CD4-positive, alpha-beta T cell (primary cell): ENCODE data around the gene FMO4. TPM values are rescaled to one million over a fixed set of nuclear protein-coding genes. Genes with fewer than 3 reads are reported as not detected.
"Not testable (repeated sequence)": the region's sequence is repeated elsewhere in the genome, so short reads cannot be mapped to it uniquely, and the experiment has no call there.

Experiments
- ATAC-seq: fragments of 200-7000 bp; cut with Tn5 transposase; one replicate; pipeline ENCODE4 v1.10.0; 2022; ENCODE audit warnings: mild to moderate bottlenecking; ENCODE audit not compliant: poor library complexity
- CTCF ChIA-PET: fragments of 350-600 bp; sonication (Branson Sonifier 250); formaldehyde crosslinking; loops from one replicate; lab custom pipeline; 2021; ENCODE audit warnings: antibody characterized with exemption, inconsistent platforms; lab: Charles Lee
- POLR2A ChIA-PET: fragments of 350-600 bp; sonication (Branson Sonifier 250); formaldehyde crosslinking; loops from one replicate; lab custom pipeline; 2021; ENCODE audit warnings: antibody characterized with exemption, inconsistent platforms; lab: Charles Lee
- DNase-seq, 14 experiments: peaks; one replicate each; pipeline ENCODE4 v3.0.0-alpha.2; 2013 to 2020; ENCODE audit warnings: mixed read lengths in 2 of 14
- H3K27ac ChIP-seq, 2 donors: one replicate each; pipeline versions ENCODE4 v1.5.1 to v1.7.0; 2013; ENCODE audit warnings: low read length in 2 of 2, low read depth in 1 of 2, mild to moderate bottlenecking in 1 of 2
- H3K27me3 ChIP-seq, 2 experiments: 1 replicate in 1 of 2; 2 replicates in 1 of 2; pipeline versions ENCODE4 v1.6.1 to v1.7.0; 2013; ENCODE audit warnings: low read length in 2 of 2, control low read depth in 1 of 2, mild to moderate bottlenecking in 1 of 2, moderate library complexity in 1 of 2; ENCODE audit not compliant: insufficient read depth in 2 of 2, control insufficient read depth in 1 of 2
- H3K36me3 ChIP-seq: one replicate; pipeline ENCODE4 v1.6.1; 2013; ENCODE audit warnings: low read length, control low read depth; ENCODE audit not compliant: insufficient read depth
- H3K4me1 ChIP-seq: one replicate; pipeline ENCODE4 v1.6.1; 2013; ENCODE audit warnings: low read length, control low read depth; ENCODE audit not compliant: insufficient read depth
- H3K4me3 ChIP-seq: one replicate; pipeline ENCODE4 v1.5.1; 2013; ENCODE audit warnings: mild to moderate bottlenecking, low read length, moderate library complexity
- H3K9me3 ChIP-seq, 2 experiments: 1 replicate in 1 of 2; 2 replicates in 1 of 2; pipeline versions ENCODE4 v1.6.1 to v1.7.0; 2013; ENCODE audit warnings: low read length in 2 of 2, mild to moderate bottlenecking in 2 of 2, control low read depth in 1 of 2, moderate library complexity in 1 of 2; ENCODE audit not compliant: control insufficient read depth in 1 of 2, insufficient read depth in 1 of 2
- H3K27ac Mint-ChIP-seq: one replicate; pipeline ENCODE4 v1.8.0; 2020; ENCODE audit warnings: mixed read lengths
- H3K27me3 Mint-ChIP-seq: one replicate; pipeline ENCODE4 v1.8.0; 2021; ENCODE audit warnings: mixed read lengths
- H3K36me3 Mint-ChIP-seq: one replicate; pipeline ENCODE4 v1.8.0; 2021; ENCODE audit warnings: low read depth, mixed read lengths
- H3K4me1 Mint-ChIP-seq: one replicate; pipeline ENCODE4 v1.8.0; 2021; ENCODE audit warnings: low read depth, mixed read lengths
- H3K4me3 Mint-ChIP-seq: one replicate; pipeline ENCODE4 v1.8.0; 2020; ENCODE audit warnings: mild to moderate bottlenecking, mixed read lengths
- H3K9me3 Mint-ChIP-seq: one replicate; pipeline ENCODE4 v1.8.0; 2020; ENCODE audit warnings: mixed read lengths
- intact Hi-C, 2 experiments: fragments of 100-400 bp; cut with DNase I in 1 of 2; cut with micrococcal nuclease in 1 of 2; formaldehyde crosslinking; loops; one replicate each; pipeline versions ENCODE4 v1.15.1 to v1.9.0; 2023 to 2025; cut with DNase I, micrococcal nuclease
- total RNA-seq, 174 experiments: library from RNA in 2 of 174; stranded (reverse) in 2 of 174; gene quantifications; one replicate each; pipeline ENCODE4 v1.2.3 and lab custom pipeline; 2021 to 2026
- TF ChIP-seq, protein P1 (sequence below): fragments of 200-600 bp; IDR thresholded peaks from one replicate; pipeline ENCODE4 v1.8.0; 2022; ENCODE audit warnings: antibody characterized with exemption, mild to moderate bottlenecking

FMO4 gene
- total RNA-seq, 2 experiments from 2014 or later, result 0.70 to 1.1 TPM

DNA sequence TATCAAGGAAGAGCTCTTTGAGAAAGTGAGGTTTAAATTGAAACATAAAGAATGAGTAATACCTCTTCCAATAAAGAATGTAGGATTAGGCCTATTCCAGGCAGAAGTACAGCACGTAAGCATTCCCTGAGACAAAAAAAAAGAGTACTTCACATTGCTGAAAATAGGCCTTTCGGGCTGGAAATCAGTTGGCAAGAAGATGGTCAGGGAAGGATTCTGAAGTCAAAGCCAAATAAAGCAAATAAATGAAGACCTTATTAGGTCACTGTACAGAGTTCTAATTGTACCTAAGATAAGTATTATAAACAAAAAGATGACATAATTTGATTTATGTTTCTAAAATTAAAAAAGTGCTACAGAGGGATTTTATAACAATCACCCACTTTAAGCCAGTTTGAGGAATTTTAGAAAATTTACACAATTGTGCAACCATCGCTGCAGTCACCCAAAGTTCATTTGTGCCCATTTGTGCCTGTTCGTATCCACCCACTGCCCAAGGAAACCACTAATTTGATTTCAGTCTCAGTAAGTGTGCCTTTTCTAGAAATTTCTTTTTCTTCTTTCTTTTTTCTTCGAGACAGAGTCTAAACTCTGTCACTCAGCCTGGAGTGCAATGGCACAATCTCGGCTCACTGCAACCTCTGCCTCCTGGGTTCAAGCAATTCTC lies 58.6 kb downstream of the FMO4 start:
- peaks cover 3% of the 10 kb centered on the region for H3K27me3 Mint-ChIP-seq
- Histone ChIP-seq H3K4me1 (no peaks in the 10 kb centered on the region), H3K27ac (no peak overlapping the region), H3K9me3 (peaks cover 0 to 3% of the 10 kb centered on the region in 2 experiments), H3K36me3 (no peaks in the 10 kb centered on the region), H3K4me3 (no peak overlapping the region), H3K27me3 (no peaks in the 10 kb centered on the region)
- intact Hi-C loops, result no loop called here
- H3K27ac Mint-ChIP-seq, result no peak overlapping the region
- DNase-seq, result no peak
- H3K36me3 Mint-ChIP-seq, result no peaks in the 10 kb centered on the region
- TF ChIP-seq, protein P1, sequence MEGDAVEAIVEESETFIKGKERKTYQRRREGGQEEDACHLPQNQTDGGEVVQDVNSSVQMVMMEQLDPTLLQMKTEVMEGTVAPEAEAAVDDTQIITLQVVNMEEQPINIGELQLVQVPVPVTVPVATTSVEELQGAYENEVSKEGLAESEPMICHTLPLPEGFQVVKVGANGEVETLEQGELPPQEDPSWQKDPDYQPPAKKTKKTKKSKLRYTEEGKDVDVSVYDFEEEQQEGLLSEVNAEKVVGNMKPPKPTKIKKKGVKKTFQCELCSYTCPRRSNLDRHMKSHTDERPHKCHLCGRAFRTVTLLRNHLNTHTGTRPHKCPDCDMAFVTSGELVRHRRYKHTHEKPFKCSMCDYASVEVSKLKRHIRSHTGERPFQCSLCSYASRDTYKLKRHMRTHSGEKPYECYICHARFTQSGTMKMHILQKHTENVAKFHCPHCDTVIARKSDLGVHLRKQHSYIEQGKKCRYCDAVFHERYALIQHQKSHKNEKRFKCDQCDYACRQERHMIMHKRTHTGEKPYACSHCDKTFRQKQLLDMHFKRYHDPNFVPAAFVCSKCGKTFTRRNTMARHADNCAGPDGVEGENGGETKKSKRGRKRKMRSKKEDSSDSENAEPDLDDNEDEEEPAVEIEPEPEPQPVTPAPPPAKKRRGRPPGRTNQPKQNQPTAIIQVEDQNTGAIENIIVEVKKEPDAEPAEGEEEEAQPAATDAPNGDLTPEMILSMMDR, result no peak
- H3K4me1 Mint-ChIP-seq, result no peaks in the 10 kb centered on the region
- H3K4me3 Mint-ChIP-seq, result no peak overlapping the region
- no peaks in the 10 kb centered on the region for H3K9me3 Mint-ChIP-seq
- POLR2A ChIA-PET, result no interaction called here
- no peak for ATAC-seq
- CTCF ChIA-PET, result no interaction called here

GRCh38 chr1:171373357-171374122 lies 59.6 kb downstream of the FMO4 start:
- intact Hi-C loops, CTCF ChIA-PET, H3K36me3 ChIP-seq, H3K4me3 ChIP-seq, DNase-seq, H3K27me3 Mint-ChIP-seq, ATAC-seq, H3K4me1 ChIP-seq, POLR2A ChIA-PET, H3K27ac ChIP-seq, H3K27me3 ChIP-seq, H3K27ac Mint-ChIP-seq, H3K9me3 ChIP-seq, H3K9me3 Mint-ChIP-seq, H3K4me1 Mint-ChIP-seq, H3K36me3 Mint-ChIP-seq, H3K4me3 Mint-ChIP-seq: not testable (repeated sequence)

- Mint-ChIP-seq H3K36me3 (no peaks in the 10 kb centered on the region), H3K27me3 (peaks cover 5% of the 10 kb centered on the region), H3K9me3 (peaks cover 6% of the 10 kb centered on the region), H3K4me3 (no peak overlapping the region), H3K4me1 (no peaks in the 10 kb centered on the region), H3K27ac (no peak overlapping the region)
- peaks cover 0 to 14% of the 10 kb centered on the region in 2 experiments for H3K9me3 ChIP-seq
- intact Hi-C loops, result no loop called here
- H3K36me3 ChIP-seq, result no peaks in the 10 kb centered on the region
- DNase-seq (no peak), ATAC-seq (no peak)
- TF ChIP-seq, protein P1, result no peak
- ChIA-PET CTCF (no interaction called here), POLR2A (no interaction called here)
- no peak overlapping the region for H3K4me3 ChIP-seq
- H3K4me1 ChIP-seq, result no peaks in the 10 kb centered on the region
- no peak overlapping the region for H3K27ac ChIP-seq
- H3K27me3 ChIP-seq, result no peaks in the 10 kb centered on the region
Observed at GRCh38 chr1:171379846-171380245, 65.9 kb downstream of the FMO4 start.
